IPS-15b (cell line): ENCODE results near the gene ANO2.

Experiments used
- H3K27me3 ChIP-seq: one replicate; pipeline ENCODE4 v1.6.1; 2013; ENCODE audit warnings: low read length; ENCODE audit not compliant: control insufficient read depth, insufficient read depth
- H3K36me3 ChIP-seq: one replicate; pipeline ENCODE4 v1.6.1; 2013; ENCODE audit warnings: low read length; ENCODE audit not compliant: control insufficient read depth, insufficient read depth
- H3K4me1 ChIP-seq: one replicate; pipeline ENCODE4 v1.6.1; 2013; ENCODE audit warnings: mild to moderate bottlenecking, low read length; ENCODE audit not compliant: control insufficient read depth, insufficient read depth
- H3K4me3 ChIP-seq: one replicate; pipeline ENCODE4 v1.5.1; 2013; ENCODE audit warnings: low read depth, low read length
- H3K9ac ChIP-seq: one replicate; pipeline ENCODE4 v1.6.1; 2013; ENCODE audit warnings: low read depth, mild to moderate bottlenecking, low read length
- H3K9me3 ChIP-seq: one replicate; pipeline ENCODE4 v1.6.1; 2013; ENCODE audit warnings: mild to moderate bottlenecking, low read length; ENCODE audit not compliant: control insufficient read depth, insufficient read depth

Gene ANO2

DNA sequence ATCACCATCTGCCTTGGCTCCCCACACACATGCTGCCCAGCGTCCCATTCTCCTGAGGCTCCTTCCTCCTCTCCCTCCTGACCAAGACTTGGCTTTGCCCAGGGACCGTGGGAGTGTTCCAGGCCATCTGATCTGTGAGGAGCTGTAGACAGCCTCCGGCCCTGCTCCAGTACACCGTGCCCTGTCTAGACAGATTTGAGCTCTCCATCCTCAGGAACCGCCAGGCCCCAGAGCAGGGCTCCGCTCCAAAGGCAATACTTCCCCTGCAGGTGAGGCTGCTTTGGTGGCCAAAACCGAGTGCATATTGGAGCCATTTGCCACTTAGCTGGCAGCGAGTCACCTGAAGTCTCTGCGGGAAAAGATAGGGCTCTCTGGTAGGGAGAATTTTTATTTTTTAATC lies 147.4 kb downstream of the ANO2 start:
- Histone ChIP-seq H3K4me1 (no peaks in the 10 kb centered on the region), H3K9ac (no peak overlapping the region), H3K9me3 (no peaks in the 10 kb centered on the region), H3K4me3 (no peak overlapping the region), H3K36me3 (no peaks in the 10 kb centered on the region), H3K27me3 (no peaks in the 10 kb centered on the region)

DNA sequence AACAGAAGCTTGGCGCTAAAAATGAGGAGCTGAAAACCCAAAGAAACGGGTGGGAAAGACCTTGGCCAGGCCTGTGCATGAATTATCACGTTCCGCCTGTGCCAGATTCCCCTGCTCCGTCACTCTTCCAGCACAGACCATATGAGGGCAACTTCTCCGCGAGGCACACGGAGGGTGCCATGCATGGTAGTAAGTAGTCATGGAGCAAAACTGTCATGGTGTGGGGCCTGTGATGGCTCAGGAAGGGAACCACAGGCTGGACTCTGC lies 148.2 kb downstream of the ANO2 start:
- Histone ChIP-seq H3K9me3 (no peaks in the 10 kb centered on the region), H3K9ac (no peak overlapping the region), H3K36me3 (no peaks in the 10 kb centered on the region), H3K4me1 (no peaks in the 10 kb centered on the region), H3K27me3 (no peaks in the 10 kb centered on the region), H3K4me3 (no peak overlapping the region)

DNA sequence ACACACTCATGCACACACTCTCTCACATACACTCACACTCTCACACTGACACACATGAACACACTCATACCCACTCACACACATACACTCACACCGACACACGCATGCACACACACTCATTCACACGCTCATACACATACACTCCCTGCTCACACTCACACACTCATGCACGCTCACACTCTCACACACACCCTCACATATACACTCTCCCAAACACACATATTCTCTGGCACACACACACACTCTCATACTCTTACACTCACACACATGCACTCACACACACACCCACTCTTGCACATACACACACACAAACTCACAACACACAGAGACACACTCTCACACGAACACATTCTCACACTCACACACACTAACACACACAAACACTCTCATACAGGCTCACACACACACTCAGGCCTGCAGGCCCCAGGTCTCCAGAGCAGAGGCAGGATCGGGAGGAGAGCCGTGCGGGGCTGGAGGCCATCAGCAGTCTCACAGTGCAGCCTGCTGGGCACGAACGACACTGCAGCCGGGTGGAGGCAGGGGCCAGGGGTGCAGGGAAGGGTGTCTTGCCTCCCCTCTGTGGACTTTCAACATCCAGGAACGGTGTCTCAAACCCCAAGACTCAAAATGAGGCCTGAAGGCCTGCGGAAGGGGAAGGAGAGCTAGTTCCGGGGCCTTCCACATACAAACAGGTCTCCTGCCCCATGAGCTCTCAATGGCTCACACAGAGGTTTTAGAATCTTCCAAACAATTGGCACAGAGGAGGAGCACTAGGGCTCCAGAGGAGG lies 148.7 kb downstream of the ANO2 start:
- no peaks in the 10 kb centered on the region for H3K4me1 ChIP-seq
- no peaks in the 10 kb centered on the region for H3K36me3 ChIP-seq
- no peak overlapping the region for H3K4me3 ChIP-seq
- H3K27me3 ChIP-seq: no peaks in the 10 kb centered on the region
- no peaks in the 10 kb centered on the region for H3K9me3 ChIP-seq
- H3K9ac ChIP-seq: no peak overlapping the region

DNA sequence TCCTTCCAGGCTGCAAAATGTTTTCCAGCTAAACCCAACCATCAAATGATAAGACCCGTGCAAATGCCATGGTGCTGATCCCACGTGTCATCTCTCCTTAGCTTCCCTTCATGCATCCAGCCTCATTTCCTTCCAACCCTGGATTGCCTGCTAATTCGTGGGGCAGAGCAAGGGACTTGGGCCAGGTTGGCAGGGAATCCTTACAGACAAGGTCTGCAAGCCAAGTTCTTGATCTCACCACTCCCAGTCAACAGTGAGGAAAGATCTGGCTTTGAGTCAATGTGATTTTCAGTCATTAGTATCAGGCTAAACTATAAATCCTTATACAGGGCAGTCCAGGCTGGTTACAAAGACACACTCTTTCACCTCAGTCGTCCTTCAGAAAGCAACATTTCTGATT lies 150.9 kb downstream of the ANO2 start:
- no peaks in the 10 kb centered on the region for H3K36me3 ChIP-seq
- no peaks in the 10 kb centered on the region for H3K27me3 ChIP-seq
- H3K9me3 ChIP-seq: no peaks in the 10 kb centered on the region
- H3K4me1 ChIP-seq: no peaks in the 10 kb centered on the region
- H3K4me3 ChIP-seq: no peak overlapping the region
- H3K9ac ChIP-seq: no peak overlapping the region

DNA sequence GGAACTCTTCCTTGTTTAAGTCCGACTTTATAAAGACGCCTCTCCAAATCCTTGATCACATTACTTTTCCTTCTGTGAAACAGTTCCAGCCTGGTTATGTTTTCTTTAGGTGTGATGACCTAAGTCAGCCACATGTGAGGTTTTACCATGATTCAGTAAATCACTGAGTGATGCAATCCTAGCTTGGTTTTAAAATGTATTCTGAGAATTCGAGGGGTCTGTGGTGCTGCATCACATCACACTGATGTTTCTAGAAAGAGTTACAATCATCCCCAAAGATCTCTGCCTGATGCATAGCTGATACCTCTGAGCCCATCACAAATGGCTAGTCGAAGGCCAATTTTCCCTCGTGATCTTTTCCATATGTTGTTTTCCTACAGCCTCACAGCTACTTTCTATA lies 152.7 kb downstream of the ANO2 start:
- no peaks in the 10 kb centered on the region for H3K36me3 ChIP-seq

DNA sequence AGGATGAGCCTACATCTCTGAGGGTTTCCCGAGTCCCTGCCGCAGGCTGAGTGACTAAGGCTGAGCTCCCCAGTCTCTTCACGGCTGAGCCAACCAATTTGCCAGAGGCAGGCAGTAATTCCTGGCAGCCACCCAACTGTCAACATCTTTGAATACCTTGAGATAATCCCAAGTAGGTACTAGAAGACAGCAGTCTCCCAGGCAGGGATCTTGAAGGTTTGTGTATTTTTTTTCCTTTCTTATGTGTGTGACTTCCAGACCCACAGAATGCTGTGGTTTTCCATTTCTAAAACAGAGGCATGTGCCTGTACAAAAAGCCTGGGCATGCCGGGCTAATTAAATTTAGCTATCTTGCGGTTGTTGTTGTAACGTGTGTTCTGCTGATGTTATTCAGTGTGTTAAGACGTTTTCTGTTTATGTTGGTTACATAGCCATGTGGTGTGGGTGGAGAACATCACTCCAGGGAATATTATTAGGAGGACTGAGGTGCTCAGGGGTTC lies 155.5 kb downstream of the ANO2 start:
- H3K4me1 ChIP-seq: no peaks in the 10 kb centered on the region
- no peak overlapping the region for H3K4me3 ChIP-seq
- no peaks in the 10 kb centered on the region for H3K36me3 ChIP-seq
- H3K9ac ChIP-seq: no peak overlapping the region
- no peaks in the 10 kb centered on the region for H3K27me3 ChIP-seq
- no peaks in the 10 kb centered on the region for H3K9me3 ChIP-seq

More for the DNA sequence above, 152.7 kb downstream of the ANO2 start:
- Histone ChIP-seq H3K27me3 (no peaks in the 10 kb centered on the region), H3K9ac (no peak overlapping the region), H3K4me1 (no peaks in the 10 kb centered on the region), H3K4me3 (no peak overlapping the region), H3K9me3 (no peaks in the 10 kb centered on the region)

DNA sequence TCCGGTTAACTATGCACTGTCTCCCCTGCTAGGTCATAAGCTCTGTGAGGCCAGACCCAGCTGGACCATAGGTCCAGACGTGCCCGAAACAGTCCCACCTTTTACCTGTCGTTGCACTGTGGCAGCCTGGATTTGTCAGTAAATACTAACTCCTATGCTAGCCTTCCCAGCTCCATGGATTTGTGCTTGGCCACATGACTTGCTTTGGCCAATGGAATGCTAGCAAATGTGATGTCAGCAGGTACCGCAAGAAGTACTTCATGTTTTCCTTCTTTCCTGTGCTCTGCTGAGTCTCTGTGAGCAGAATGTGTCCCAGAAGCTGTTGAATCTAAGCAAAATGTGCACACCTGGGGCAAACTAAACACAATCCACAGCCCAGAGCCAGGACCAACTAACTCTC lies 157.2 kb downstream of the ANO2 start:
- Histone ChIP-seq H3K9me3 (no peaks in the 10 kb centered on the region), H3K27me3 (no peaks in the 10 kb centered on the region), H3K36me3 (no peaks in the 10 kb centered on the region), H3K4me3 (no peak overlapping the region), H3K4me1 (no peaks in the 10 kb centered on the region), H3K9ac (no peak overlapping the region)

DNA sequence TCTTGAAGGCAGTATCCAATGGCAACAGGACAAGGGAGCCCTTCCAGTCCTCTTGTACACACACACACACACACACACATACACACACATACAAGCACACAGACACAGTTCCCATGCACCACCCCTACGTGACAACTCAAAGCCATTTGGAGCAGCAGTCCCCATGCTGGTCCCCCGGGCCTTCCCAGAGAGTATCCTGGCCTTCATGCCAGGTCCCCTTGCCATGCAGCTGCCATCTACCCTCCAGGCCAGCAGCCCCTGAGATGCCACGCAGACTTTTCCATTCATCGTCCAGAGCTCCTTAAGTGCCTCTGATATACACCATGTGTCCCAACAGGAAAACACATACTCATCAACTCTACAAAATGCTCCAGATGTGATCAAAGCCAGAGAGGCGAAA lies 159.5 kb downstream of the ANO2 start:
- H3K9ac ChIP-seq: no peak overlapping the region
- no peaks in the 10 kb centered on the region for H3K27me3 ChIP-seq
- no peaks in the 10 kb centered on the region for H3K4me1 ChIP-seq
- no peaks in the 10 kb centered on the region for H3K9me3 ChIP-seq
- no peaks in the 10 kb centered on the region for H3K36me3 ChIP-seq
- no peak overlapping the region for H3K4me3 ChIP-seq

DNA sequence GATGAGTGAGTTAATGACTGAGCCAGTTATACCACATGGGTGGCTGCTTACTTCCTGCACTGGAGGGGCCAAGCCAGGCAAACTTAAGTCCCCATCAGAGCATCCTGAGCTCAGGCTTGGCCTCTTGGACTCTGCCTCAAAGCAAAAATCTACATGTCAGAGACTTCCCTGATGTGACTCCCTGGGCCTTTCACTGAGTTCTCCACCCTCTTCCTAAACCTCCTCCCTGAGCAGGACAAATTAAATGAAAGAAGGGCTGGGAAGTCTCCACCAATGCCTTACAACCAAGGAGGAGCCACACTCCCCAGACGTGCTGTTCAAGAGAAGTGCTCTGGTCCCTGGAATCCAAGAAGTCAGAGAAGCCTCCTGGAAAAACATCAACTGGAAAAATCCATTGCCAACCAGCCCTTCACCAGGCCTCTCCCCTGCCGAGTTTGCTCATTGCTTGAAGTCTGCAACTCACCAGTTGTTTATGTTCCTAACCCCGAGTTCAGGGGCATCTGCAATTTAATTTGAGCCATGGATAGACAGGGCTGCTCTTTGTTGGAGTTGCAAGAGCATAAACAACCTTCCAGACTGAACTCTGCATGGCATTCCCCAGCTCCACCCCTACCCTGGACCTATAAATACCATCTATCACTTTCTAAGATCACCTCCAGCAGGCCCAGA lies 160.5 kb downstream of the ANO2 start:
- no peak overlapping the region for H3K9ac ChIP-seq
- H3K36me3 ChIP-seq: no peaks in the 10 kb centered on the region
- H3K4me1 ChIP-seq: no peaks in the 10 kb centered on the region
- H3K4me3 ChIP-seq: no peak overlapping the region
- H3K9me3 ChIP-seq: no peaks in the 10 kb centered on the region
- no peaks in the 10 kb centered on the region for H3K27me3 ChIP-seq

DNA sequence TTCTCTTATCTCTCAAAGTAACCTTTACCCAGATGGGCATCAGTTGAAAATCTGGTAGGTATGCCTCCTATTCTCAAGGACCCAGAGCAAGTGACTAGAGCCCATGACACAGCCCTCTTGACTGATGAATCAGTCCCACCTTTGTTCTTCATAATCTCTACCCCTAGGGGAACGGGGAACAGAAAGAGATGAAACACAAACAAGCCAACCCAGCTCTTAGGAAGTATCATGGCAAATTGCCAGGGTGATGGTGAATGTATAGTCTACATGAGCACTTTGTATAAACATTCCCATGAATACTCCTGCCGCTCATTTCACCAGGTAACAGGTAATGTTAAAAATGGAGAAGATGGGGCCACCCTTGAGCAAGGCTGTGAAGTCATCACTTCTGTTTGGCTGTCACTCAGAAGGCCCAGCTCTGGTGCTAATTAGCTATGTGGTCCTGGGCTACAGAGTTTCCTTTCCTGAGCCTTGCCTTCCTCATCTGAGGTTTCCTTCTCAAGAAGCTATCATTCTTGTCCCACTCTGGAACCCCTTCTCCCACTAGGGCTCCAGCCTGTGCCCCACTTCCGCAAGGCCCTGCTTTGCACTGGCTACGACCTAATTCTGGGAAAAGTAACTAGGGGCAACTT lies 161.7 kb downstream of the ANO2 start:
- Histone ChIP-seq H3K4me1 (no peaks in the 10 kb centered on the region), H3K36me3 (no peaks in the 10 kb centered on the region), H3K9ac (no peak overlapping the region), H3K4me3 (no peak overlapping the region), H3K9me3 (no peaks in the 10 kb centered on the region), H3K27me3 (no peaks in the 10 kb centered on the region)

DNA sequence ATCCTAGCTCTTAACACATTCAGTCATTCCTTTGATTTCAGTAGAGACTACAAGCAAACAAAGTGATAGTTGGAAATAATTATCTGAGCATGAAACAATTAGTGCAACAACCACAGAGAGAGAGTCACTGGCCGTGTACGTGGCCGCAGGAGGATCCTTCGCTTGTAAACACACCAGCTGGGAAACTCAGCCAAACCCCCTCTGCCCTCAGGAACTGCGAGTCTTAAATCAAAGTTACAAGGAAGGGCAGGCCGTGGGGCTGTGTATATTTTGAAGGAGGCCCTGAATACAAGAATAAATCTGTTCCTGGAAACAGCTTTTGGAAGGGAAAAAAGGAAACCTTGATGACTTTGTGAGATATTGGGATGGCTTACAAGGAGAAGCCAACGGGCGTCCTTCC lies 164.5 kb downstream of the ANO2 start:
- H3K4me3 ChIP-seq: no peak overlapping the region
- no peaks in the 10 kb centered on the region for H3K27me3 ChIP-seq
- H3K9me3 ChIP-seq: no peaks in the 10 kb centered on the region
- no peaks in the 10 kb centered on the region for H3K4me1 ChIP-seq
- no peaks in the 10 kb centered on the region for H3K36me3 ChIP-seq
- H3K9ac ChIP-seq: no peak overlapping the region

DNA sequence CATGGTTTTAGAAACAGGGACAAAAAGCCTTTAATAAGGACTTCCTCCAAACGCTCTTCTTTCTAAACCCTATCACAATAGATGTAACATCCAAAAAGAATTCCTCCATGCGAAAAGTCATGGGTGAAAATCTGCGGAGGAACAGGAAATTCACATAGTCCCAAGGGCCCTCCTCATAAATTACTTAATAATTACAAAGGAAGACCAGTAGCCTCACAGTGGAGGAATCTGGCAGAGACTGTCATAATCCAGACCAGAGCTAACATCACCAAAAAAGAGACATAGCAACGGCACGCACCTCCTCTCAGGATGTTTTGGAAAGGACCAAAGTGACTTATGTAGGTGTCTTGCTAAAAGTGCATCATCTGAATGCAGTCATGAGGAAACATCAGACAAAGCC lies 165.7 kb downstream of the ANO2 start:
- no peaks in the 10 kb centered on the region for H3K9me3 ChIP-seq
- H3K4me1 ChIP-seq: no peaks in the 10 kb centered on the region
- H3K9ac ChIP-seq: no peak overlapping the region
- H3K36me3 ChIP-seq: no peaks in the 10 kb centered on the region
- H3K4me3 ChIP-seq: no peak overlapping the region
- no peaks in the 10 kb centered on the region for H3K27me3 ChIP-seq
